ENCODE data around the gene IRF7.

Gene IRF7

DNA sequence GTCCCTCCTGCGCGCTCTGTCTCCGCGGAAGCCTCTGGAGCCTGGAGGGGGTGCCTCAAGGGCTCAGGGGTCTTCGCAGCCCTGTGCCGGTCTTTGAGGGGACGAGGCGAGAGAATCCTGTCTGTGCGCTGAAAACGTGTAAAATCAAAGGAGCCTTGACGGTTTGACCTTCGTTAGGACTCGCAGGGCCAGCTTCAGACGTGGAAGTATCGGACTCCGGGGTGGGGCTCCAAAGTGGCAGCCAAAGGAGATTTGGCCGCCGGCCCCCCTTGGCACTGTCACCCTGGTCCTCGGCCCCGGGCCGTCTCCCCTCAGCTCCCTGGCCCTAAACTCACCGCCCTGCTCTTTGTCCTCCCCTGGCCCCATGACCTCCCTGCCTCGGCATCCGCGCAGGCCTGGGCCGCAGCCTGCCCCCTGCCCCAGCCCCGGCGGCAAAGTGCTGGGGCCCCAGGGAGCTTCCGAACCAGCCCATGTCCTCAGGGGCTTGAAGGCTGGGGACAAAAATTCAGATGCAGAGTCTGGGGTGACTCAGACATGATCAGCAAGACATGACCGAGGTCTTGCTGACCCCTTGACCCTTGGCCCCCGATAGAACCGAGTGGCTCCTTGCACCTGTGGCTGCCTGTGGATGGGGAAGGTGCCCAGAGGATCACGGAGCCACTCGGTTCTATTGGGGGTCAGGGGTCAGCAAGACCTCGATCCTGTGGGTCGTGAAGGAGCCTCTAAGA is 46.4 kb downstream of the IRF7 start:
- Mint-ChIP-seq H3K9me3 (no peaks in the 10 kb centered on the region), H3K4me3 (peak overlapping the region; percentile 77 to 89), H3K27me3 (peaks cover 2 to 3% of the 10 kb centered on the region in 2 donors), H3K4me1 (peaks cover 0 to 6% of the 10 kb centered on the region in 2 donors), H3K27ac (peak overlapping the region; percentile 14), H3K36me3 (peaks cover 1 to 2% of the 10 kb centered on the region in 2 donors)
- no peak for ATAC-seq (replicated peaks)
- DNase-seq, result no peak

DNA sequence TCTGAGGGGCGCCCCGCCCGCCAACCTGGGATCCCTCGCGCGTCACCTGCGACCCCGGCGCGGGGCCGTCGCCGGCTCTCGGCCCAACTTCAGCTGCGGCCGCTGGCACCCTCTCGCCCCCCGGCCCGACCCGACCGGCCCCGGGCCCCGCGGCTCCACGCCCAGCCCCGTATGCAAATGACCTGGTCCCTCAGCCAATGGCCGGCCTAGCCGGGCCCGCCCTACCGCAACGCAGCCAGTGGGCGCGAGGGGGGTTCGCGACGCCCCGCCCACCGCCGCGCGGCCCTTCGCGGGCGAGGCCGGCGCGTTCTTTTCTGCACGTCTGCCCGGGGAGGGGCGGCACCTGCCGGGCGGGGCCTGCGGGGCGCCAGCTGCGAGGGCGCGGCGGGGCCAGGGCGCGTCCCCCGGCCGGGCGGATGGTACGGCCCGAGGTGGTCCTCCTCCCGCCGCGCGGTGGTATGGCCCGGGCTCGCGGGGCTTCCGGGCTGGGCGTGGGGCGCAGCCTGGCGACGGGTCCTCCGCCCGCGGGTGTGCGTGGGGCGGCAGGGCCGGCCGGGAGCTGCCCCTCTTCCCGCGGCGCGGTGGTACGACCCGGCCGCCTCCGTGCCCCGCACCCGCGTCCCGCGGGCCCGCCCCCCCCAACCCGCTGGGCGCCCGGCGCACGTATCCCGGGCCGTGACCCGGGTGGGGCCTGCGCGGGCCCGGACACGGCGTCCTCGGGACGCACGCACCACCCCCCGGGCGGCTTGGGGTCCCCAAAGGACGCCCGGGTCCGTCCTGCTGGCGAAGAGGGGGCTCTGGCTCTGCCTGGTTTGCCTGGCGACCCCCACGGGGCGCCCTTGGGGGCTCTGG is 47.2 kb downstream of the IRF7 start:
- peaks cover 6 to 7% of the 10 kb centered on the region in 2 donors for H3K36me3 Mint-ChIP-seq
- H3K27ac Mint-ChIP-seq, result no peak overlapping the region
- no peaks in the 10 kb centered on the region for H3K9me3 Mint-ChIP-seq
- peak; percentile 90 for DNase-seq
- H3K4me1 Mint-ChIP-seq, result peaks cover 2 to 6% of the 10 kb centered on the region in 2 donors
- peak; percentile 94 to 97 for ATAC-seq (replicated peaks)
- no peaks in the 10 kb centered on the region for H3K27me3 Mint-ChIP-seq
- peak overlapping the region; percentile 77 to 89 for H3K4me3 Mint-ChIP-seq

DNA sequence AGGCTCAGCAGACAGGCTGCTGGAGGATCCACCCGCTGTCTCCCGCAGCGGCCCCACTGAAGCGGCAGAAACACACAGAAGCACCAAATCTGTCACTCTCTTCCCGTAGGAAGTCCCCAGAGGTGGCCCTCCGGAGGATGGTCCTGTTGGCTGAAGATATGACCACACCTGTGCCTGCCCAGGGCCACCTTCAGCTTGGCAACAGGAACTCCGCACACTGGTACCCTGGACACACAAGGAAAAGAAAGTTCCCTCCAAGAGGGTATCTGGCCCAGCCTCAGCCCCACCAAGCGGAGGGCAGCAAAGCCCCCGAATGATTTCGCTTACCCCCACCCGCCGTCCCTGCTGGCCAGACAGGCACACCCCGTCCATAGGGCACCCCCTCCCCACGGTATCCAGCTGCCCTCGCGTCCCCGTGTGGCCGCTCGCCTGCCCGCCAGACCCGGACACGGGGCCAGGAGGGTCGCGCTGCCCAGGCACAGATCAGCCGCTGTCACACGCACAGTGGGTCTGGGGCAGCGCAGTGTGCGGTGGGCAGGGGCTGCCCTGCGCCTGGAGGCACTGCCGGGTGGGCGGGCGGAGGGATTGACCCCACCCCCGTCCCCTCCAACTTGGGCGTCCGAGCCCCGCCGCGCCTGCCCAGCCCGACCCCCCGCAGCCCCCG is 48.0 kb downstream of the IRF7 start:
- Mint-ChIP-seq H3K27ac (no peak overlapping the region), H3K4me3 (peak overlapping the region; percentile 64 to 65), H3K4me1 (peaks cover 4 to 6% of the 10 kb centered on the region in 2 donors), H3K27me3 (no peaks in the 10 kb centered on the region), H3K36me3 (peaks cover 8% of the 10 kb centered on the region in 2 donors), H3K9me3 (no peaks in the 10 kb centered on the region)
- ATAC-seq (replicated peaks) (peak in 1 of 2 donors; percentile 1), DNase-seq (no peak)

DNA sequence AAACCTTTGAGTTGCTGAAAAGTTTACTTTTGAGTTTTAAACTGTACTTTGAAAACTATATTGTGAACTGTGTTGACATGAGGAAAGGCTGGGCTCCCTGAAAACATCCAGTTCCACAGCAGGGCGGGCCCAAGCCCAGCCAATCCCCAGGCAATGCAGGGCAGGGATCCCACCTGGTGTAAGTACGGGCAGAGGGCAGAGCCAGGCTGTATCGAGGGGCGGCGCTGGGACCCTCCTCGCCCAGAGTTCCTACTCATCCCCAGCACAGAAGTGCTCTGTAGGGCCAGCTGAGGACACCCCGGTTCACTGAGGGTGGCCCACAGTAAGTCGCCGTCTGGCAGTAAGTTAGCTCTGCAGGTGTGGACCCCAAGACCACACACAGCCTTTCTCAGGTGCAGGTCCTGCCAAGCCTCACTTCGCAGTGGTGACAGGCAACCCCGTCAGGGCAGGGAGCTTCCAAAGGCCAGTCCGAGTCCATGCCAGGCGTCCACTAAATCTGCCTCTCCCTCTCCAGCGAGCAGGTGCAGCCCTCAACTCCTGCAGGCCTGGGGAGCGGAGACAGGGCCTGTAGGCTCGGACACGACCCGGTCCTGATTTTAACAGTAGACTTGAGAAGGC is 48.6 kb downstream of the IRF7 start:
- ATAC-seq (replicated peaks), result no peak
- H3K4me3 Mint-ChIP-seq, result peak overlapping the region; percentile 64 to 65
- H3K27me3 Mint-ChIP-seq, result no peaks in the 10 kb centered on the region
- H3K36me3 Mint-ChIP-seq, result peaks cover 8% of the 10 kb centered on the region in 2 donors
- peaks cover 4 to 6% of the 10 kb centered on the region in 2 donors for H3K4me1 Mint-ChIP-seq
- no peak overlapping the region for H3K27ac Mint-ChIP-seq
- no peak for DNase-seq
- no peaks in the 10 kb centered on the region for H3K9me3 Mint-ChIP-seq

DNA sequence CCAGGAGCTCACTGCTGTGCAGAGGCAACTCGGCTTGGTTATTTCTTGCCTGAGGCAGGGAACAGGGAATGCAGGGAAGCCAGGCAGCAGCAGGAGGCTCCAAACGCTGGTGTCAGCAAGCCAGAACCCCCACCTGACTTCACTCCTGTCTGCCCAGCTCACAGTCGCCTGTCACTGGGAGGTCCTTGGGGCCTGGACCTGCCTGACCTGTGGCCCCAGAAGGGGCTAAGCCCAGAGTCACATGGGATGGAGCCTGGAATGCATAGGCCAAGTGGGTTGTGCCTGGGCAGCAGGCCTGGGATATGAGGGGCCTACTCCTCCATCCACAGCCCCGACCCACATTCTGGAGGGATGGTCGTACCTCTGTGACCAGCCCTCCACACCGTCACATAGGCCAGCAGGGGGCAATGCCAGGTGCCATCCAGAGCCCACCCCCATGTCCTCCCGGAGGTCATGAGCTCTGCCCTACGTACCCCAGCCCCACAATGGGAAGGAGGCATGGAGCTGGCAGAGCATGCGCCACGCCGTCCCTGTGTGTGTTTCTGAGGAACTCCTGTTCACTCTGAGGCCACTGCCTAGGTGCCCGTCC is 49.7 kb downstream of the IRF7 start:
- Mint-ChIP-seq H3K27me3 (no peaks in the 10 kb centered on the region), H3K9me3 (no peaks in the 10 kb centered on the region), H3K36me3 (peaks cover 8% of the 10 kb centered on the region in 2 donors), H3K27ac (no peak overlapping the region), H3K4me3 (no peak overlapping the region), H3K4me1 (peaks cover 8 to 13% of the 10 kb centered on the region in 2 donors)
- ATAC-seq (replicated peaks) (no peak), DNase-seq (no peak)

GRCh38 chr11:563812-564578 is 51.8 kb downstream of the IRF7 start:
- no peak overlapping the region for H3K27ac Mint-ChIP-seq
- peaks cover 8% of the 10 kb centered on the region in 2 donors for H3K36me3 Mint-ChIP-seq
- H3K4me1 Mint-ChIP-seq, result peaks cover 16 to 17% of the 10 kb centered on the region in 2 donors
- DNase-seq (no peak), ATAC-seq (replicated peaks) (no peak)
- H3K27me3 Mint-ChIP-seq, result no peaks in the 10 kb centered on the region
- H3K4me3 Mint-ChIP-seq, result no peak overlapping the region
- H3K9me3 Mint-ChIP-seq, result no peaks in the 10 kb centered on the region

GRCh38 chr11:563066-563811 is 52.5 kb downstream of the IRF7 start:
- Mint-ChIP-seq H3K4me3 (no peak overlapping the region), H3K27me3 (no peaks in the 10 kb centered on the region), H3K9me3 (no peaks in the 10 kb centered on the region), H3K27ac (no peak overlapping the region), H3K36me3 (peaks cover 8% of the 10 kb centered on the region in 2 donors), H3K4me1 (peaks cover 16% of the 10 kb centered on the region in 2 donors)
- DNase-seq (no peak), ATAC-seq (replicated peaks) (no peak)
